Transverse colon (tissue), 4 donors: ENCODE data around the gene TXNL4B. TPM values are rescaled to one million over a fixed set of nuclear protein-coding genes. Genes with fewer than 3 reads are reported as not detected.

ENCODE experiments used
- DNase-seq: peaks from one replicate; pipeline ENCODE4 v3.0.0-alpha.2; 2019
- H3K27ac ChIP-seq, 4 donors: fragments of 200-600 bp; sonication (generic); 2 replicates each; pipeline ENCODE4 v1.5.1; 2016 to 2018; ENCODE audit warnings: inconsistent platforms in 4 of 4
- H3K27me3 ChIP-seq: fragments of 200-600 bp; sonication (generic); 2 replicates; pipeline ENCODE4 v1.5.1; 2017; ENCODE audit warnings: inconsistent platforms
- H3K36me3 ChIP-seq, 4 donors: fragments of 200-600 bp; sonication (generic); 2 replicates each; pipeline ENCODE4 v1.5.1; 2017 to 2019; ENCODE audit warnings: inconsistent platforms in 4 of 4
- H3K4me1 ChIP-seq, 4 donors: fragments of 200-600 bp; sonication (generic); 2 replicates each; pipeline ENCODE4 v1.5.1; 2017 to 2020; ENCODE audit warnings: inconsistent platforms in 4 of 4
- H3K4me3 ChIP-seq, 4 donors: fragments of 200-600 bp; sonication (generic); 1 replicate in 1 of 4; 2 replicates in 3 of 4; pipeline versions ENCODE4 v1.5.1 to v1.6.1; 2017 to 2019; ENCODE audit warnings: inconsistent platforms in 4 of 4
- H3K9me3 ChIP-seq, 2 donors: fragments of 200-600 bp; sonication (generic); 2 replicates each; pipeline ENCODE4 v1.5.1; 2017 to 2019; ENCODE audit warnings: inconsistent platforms in 2 of 2
- EP300 ChIP-seq: sonication (generic); formaldehyde crosslinking; IDR thresholded peaks from one replicate; pipeline ENCODE4 v1.6.1; 2017; ENCODE audit warnings: antibody characterized with exemption, low read depth
- POLR2A ChIP-seq: fragments of 450-650 bp; IDR thresholded peaks from one replicate; pipeline ENCODE4 v1.6.1; 2016; ENCODE audit warnings: antibody characterized with exemption, mild to moderate bottlenecking, moderate library complexity
- POLR2AphosphoS5 ChIP-seq, 3 donors: sonication (generic); formaldehyde crosslinking; IDR thresholded peaks; one replicate each; pipeline ENCODE4 v1.6.1; 2016; ENCODE audit warnings: antibody characterized with exemption in 3 of 3
- WGBS, 2 donors: methylation state at CpG; one replicate each; pipeline ENCODE4 v1.1.5; 2018; ENCODE audit warnings: low coverage in 1 of 2; 5-methylcytosine and 5-hydroxymethylcytosine counted together
- in situ Hi-C, 4 donors: fragments of 200-750 bp; cut with MboI; loops; one replicate each; pipeline versions ENCODE4 v1.15.0 to v1.15.1; 2017; ENCODE audit warnings: low sequenced_read_pairs in 3 of 4, low pct_ligation_motif_present in 1 of 4, low pct_unique_long_range_greater_than_20kb in 1 of 4
- intact Hi-C: fragments of 100-400 bp; cut with DNase I; formaldehyde crosslinking; loops from one replicate; pipeline ENCODE4 v1.15.1; 2023; ENCODE audit warnings: low total_unique reads
- total RNA-seq, 4 donors: library from RNA; depleted of rRNA; stranded (reverse); fragments of >200 nt; gene quantifications; one replicate each; pipeline ENCODE4 v1.1.0, GENCODE V29; 2016
- TF ChIP-seq, protein P1 (sequence below), 5 experiments: fragments of 200-600 bp in 3 of 5; fragments of 450-650 bp in 2 of 5; sonication (generic) in 3 of 5; IDR thresholded peaks; 1 replicate in 2 of 5; 2 replicates in 3 of 5; pipeline ENCODE4 v1.5.1; 2016 to 2017; ENCODE audit warnings: antibody characterized with exemption in 5 of 5, inconsistent platforms in 3 of 5, mild to moderate bottlenecking in 2 of 5, moderate library complexity in 1 of 5

Gene TXNL4B
- total RNA-seq, 4 donors from 2014 or later, result 9.8 to 23.9 (median 12.8) TPM

- no peaks in the 10 kb centered on the region for H3K4me1 ChIP-seq
- no peak overlapping the region for H3K27ac ChIP-seq
- H3K4me3 ChIP-seq, result no peak overlapping the region
- peaks cover 0 to 43% (median 18%) of the 10 kb centered on the region in 4 donors for H3K36me3 ChIP-seq
- in situ Hi-C loops (loop anchor here in 1 of 4 donors (25.0 kb wide), 1 partner anchor 349 kb away; no protein-coding TSS in a partner anchor), intact Hi-C loops (no loop called here)
- 86 to 100% methylated on average over 1 to 7 of the region's 7 CpGs for WGBS, 2 donors
- H3K9me3 ChIP-seq, result no peaks in the 10 kb centered on the region
- no peaks in the 10 kb centered on the region for H3K27me3 ChIP-seq
- TF ChIP-seq POLR2AphosphoS5 (IDR thresholded peaks at IDR 0.05) (no peak), POLR2A (no peak), EP300 (no peak)
- TF ChIP-seq, protein P1, sequence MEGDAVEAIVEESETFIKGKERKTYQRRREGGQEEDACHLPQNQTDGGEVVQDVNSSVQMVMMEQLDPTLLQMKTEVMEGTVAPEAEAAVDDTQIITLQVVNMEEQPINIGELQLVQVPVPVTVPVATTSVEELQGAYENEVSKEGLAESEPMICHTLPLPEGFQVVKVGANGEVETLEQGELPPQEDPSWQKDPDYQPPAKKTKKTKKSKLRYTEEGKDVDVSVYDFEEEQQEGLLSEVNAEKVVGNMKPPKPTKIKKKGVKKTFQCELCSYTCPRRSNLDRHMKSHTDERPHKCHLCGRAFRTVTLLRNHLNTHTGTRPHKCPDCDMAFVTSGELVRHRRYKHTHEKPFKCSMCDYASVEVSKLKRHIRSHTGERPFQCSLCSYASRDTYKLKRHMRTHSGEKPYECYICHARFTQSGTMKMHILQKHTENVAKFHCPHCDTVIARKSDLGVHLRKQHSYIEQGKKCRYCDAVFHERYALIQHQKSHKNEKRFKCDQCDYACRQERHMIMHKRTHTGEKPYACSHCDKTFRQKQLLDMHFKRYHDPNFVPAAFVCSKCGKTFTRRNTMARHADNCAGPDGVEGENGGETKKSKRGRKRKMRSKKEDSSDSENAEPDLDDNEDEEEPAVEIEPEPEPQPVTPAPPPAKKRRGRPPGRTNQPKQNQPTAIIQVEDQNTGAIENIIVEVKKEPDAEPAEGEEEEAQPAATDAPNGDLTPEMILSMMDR (IDR thresholded peaks at IDR 0.05), result no peak
- no peak for DNase-seq
These were observed 19.6 kb upstream of the TXNL4B start for GRCh38 chr16:72112906-72113615.

- intact Hi-C loops, result no loop called here
- TF ChIP-seq POLR2A (no peak), POLR2AphosphoS5 (IDR thresholded peaks at IDR 0.05) (no peak), EP300 (no peak)
- TF ChIP-seq, protein P1 (IDR thresholded peaks at IDR 0.05), result no peak
- no peaks in the 10 kb centered on the region for H3K9me3 ChIP-seq
- H3K27me3 ChIP-seq, result no peaks in the 10 kb centered on the region
- no peak overlapping the region for H3K4me3 ChIP-seq
- DNase-seq, result no peak
- H3K27ac ChIP-seq, result no peak overlapping the region
- WGBS, 2 donors, result 96 to 100% methylated on average over 2 to 15 of the region's 15 CpGs
- H3K4me1 ChIP-seq, result no peaks in the 10 kb centered on the region
- H3K36me3 ChIP-seq, result peaks cover 0 to 49% (median 22%) of the 10 kb centered on the region in 4 donors
- in situ Hi-C loops, result loop anchor here in 1 of 4 donors (25.0 kb wide), 1 partner anchor 350 kb away; no protein-coding TSS in a partner anchor
These were observed 19.0 kb upstream of the TXNL4B start for GRCh38 chr16:72112452-72112792.

DNA sequence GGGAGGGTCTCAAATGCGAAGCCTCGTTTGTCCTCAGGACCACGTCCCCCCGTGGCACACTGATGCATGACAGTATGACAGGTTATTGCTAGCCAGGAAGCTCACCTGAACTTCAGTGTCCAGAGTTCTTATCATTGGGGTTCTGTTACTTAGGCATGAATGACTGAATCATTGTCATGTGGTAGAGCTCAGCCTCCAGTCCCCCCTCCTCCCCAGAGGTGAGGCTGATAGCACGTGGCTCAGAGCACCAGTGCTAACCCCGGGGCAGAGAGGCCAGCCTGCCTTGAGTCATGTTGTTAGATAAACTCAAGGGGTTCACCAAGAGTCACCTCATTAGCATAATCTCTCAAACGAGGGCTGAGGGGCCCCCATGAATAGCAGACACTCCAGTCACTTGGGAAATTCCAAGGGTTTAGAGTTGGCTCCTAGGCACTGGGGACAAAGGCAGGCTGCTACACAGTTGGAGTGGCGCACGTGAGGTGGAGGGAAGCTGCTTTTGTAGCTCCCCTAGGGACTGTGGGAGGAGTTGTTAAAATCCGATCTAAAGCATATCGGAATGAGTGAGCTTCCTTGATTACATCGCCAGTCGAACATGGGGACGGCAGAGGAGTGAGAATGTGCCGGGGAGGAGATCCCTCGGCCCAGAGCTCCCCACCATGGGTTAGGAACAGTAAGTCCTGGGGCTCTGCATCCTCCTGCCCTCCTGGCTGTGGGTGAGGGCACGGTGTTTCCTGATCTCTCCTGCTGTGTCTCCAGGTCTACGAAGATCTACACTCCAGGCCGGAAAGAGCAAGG is 18.4 kb upstream of the TXNL4B start:
- Histone ChIP-seq H3K36me3 (peaks cover 0 to 55% (median 24%) of the 10 kb centered on the region in 4 donors), H3K4me1 (no peaks in the 10 kb centered on the region), H3K4me3 (no peak overlapping the region), H3K27ac (no peak overlapping the region), H3K27me3 (no peaks in the 10 kb centered on the region), H3K9me3 (no peaks in the 10 kb centered on the region)
- 87% methylated on average over 19 of the region's 19 CpGs; no CpG with 5 or more reads in 1 of the 2 donors for WGBS, 2 donors
- no peak for DNase-seq
- no peak for TF ChIP-seq EP300
- no peak for TF ChIP-seq POLR2AphosphoS5 (IDR thresholded peaks at IDR 0.05)
- TF ChIP-seq, protein P1 (IDR thresholded peaks at IDR 0.05), result no peak
- TF ChIP-seq POLR2A, result no peak
- intact Hi-C loops (no loop called here), in situ Hi-C loops (loop anchor here in 1 of 4 donors (25.0 kb wide), 1 partner anchor 350 kb away; no protein-coding TSS in a partner anchor)
